Measurements from ENCODE around the gene TC2N.

The TC2N gene

DNA sequence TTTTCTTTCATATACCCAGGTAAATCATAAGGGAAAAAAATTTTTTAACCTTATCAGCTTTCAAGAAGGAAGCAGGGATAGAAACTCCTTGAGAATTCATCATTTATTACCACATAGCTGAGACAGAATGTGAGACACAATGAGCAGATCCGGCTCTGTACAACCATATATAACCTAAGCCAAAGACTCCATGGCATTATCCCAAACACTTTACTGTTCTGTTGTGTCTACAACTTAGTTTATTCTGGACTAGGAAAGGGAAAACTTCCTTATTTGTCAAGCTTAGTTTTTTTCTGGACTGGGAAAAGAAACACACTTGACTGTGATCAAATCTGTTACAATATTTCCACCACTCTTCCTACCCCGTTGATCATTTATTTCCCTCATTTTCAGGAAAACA lies 97.2 kb downstream of the TC2N start:
- H3K27ac ChIP-seq (ENCODE audit: insufficient read depth, low read depth, low read length, poor library complexity, severe bottlenecking), result no peak overlapping the region
- no peaks in the 10 kb centered on the region for H3K9me3 ChIP-seq (ENCODE audit: control insufficient read depth, low read length)
- H3K4me3 ChIP-seq (ENCODE audit: insufficient read depth, low read depth, low read length), result no peak overlapping the region
- WGBS, 2 experiments, result 91 to 98% methylated on average over 1 to 2 of the region's 2 CpGs
- H3K36me3 ChIP-seq (ENCODE audit: control insufficient read depth, insufficient read depth, low read length), result no peaks in the 10 kb centered on the region
- no peaks in the 10 kb centered on the region for H3K27me3 ChIP-seq (ENCODE audit: control insufficient read depth, insufficient read depth, low read length, poor library complexity, severe bottlenecking)
- no peaks in the 10 kb centered on the region for H3K4me1 ChIP-seq (ENCODE audit: control insufficient read depth, insufficient read depth, low read length)

DNA sequence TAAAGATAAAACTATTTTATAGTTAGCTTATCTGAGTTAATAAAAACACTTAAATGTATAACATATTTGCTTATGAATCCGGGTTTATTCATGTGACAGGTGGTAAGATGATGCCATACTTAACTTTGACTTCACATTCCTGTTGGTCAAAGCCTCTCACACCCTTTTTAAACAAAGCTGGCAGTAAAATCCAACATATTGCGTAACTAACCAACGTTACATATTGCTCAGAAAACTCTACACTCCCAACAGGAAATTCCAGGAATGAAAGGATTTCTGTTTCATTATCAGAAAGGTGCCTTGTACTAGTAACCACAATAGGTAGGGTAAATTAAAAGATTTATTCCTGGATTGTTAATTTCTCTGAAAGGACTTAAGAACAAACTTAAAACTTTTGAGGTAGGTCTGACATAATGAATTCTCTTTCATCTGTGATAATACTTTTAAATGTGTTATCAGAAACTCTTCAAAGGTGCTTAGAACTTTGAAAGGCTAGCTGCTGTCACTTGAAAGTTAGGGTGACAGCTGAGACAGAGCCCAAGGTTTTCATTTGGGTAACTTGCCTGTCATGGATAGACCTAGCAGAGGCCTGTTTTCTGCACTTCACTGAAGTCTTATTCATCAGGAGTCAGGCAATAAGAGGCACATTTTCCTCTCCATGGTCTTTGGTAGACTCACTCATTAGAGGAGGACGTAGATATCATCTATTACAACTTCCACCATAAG lies 111.6 kb downstream of the TC2N start:
- no peaks in the 10 kb centered on the region for H3K27me3 ChIP-seq (ENCODE audit: control insufficient read depth, insufficient read depth, low read length, poor library complexity, severe bottlenecking)
- H3K27ac ChIP-seq (ENCODE audit: insufficient read depth, low read depth, low read length, poor library complexity, severe bottlenecking), result no peak overlapping the region
- WGBS, 2 experiments, result 63 to 65% methylated on average over 3 to 4 of the region's 4 CpGs
- H3K36me3 ChIP-seq (ENCODE audit: control insufficient read depth, insufficient read depth, low read length), result no peaks in the 10 kb centered on the region
- no peak overlapping the region for H3K4me3 ChIP-seq (ENCODE audit: insufficient read depth, low read depth, low read length)
- no peaks in the 10 kb centered on the region for H3K9me3 ChIP-seq (ENCODE audit: control insufficient read depth, low read length)
- no peaks in the 10 kb centered on the region for H3K4me1 ChIP-seq (ENCODE audit: control insufficient read depth, insufficient read depth, low read length)

DNA sequence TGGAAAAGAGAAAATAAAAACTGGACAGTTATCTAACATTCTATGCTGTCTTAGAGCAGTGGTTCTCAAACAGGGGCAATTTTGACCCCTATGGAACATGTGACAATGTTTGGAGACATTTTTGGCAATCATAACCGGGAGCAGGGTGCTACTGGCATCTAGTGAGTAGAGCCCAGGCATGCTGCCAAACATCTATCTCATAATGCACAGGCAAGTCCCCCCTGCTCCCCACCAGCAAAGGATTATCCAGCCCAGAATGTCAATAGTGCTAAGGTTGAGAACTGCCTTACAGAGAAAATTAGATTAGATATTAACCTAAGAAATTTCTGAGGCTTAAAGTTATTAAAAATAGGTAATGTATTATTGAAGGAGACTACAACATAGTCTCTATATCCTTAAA lies 112.5 kb downstream of the TC2N start:
- H3K4me1 ChIP-seq (ENCODE audit: control insufficient read depth, insufficient read depth, low read length), result no peaks in the 10 kb centered on the region
- no peaks in the 10 kb centered on the region for H3K27me3 ChIP-seq (ENCODE audit: control insufficient read depth, insufficient read depth, low read length, poor library complexity, severe bottlenecking)
- no peak overlapping the region for H3K4me3 ChIP-seq (ENCODE audit: insufficient read depth, low read depth, low read length)
- H3K27ac ChIP-seq (ENCODE audit: insufficient read depth, low read depth, low read length, poor library complexity, severe bottlenecking), result no peak overlapping the region
- H3K36me3 ChIP-seq (ENCODE audit: control insufficient read depth, insufficient read depth, low read length), result no peaks in the 10 kb centered on the region
- WGBS, 2 experiments, result 94 to 100% methylated on average over 1 of the region's 1 CpG
- H3K9me3 ChIP-seq (ENCODE audit: control insufficient read depth, low read length), result no peaks in the 10 kb centered on the region

DNA sequence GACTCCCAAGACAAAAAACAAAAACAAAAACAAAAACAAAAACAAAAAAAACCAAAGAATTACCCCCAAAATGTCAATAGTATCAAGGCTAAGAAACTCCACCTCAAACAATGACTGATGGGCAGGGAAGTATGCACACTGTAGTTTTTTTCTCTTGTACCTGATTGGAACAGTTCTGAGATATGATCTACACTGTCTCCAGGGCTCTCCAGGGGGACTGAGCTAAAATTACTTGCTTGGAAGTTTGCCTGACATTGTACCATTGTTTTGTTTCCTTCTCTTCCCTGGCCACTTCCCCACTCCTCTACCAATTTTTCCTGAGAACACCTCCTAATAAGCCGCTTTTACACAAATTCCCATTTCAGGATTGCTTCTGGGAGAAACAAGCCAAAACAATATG lies 113.2 kb downstream of the TC2N start:
- H3K27ac ChIP-seq (ENCODE audit: insufficient read depth, low read depth, low read length, poor library complexity, severe bottlenecking), result no peak overlapping the region
- H3K4me1 ChIP-seq (ENCODE audit: control insufficient read depth, insufficient read depth, low read length), result no peaks in the 10 kb centered on the region
- no peaks in the 10 kb centered on the region for H3K36me3 ChIP-seq (ENCODE audit: control insufficient read depth, insufficient read depth, low read length)
- H3K4me3 ChIP-seq (ENCODE audit: insufficient read depth, low read depth, low read length), result no peak overlapping the region
- WGBS, 2 experiments, result 86 to 92% methylated on average over 1 of the region's 1 CpG
- H3K27me3 ChIP-seq (ENCODE audit: control insufficient read depth, insufficient read depth, low read length, poor library complexity, severe bottlenecking), result no peaks in the 10 kb centered on the region
- H3K9me3 ChIP-seq (ENCODE audit: control insufficient read depth, low read length), result no peaks in the 10 kb centered on the region

DNA sequence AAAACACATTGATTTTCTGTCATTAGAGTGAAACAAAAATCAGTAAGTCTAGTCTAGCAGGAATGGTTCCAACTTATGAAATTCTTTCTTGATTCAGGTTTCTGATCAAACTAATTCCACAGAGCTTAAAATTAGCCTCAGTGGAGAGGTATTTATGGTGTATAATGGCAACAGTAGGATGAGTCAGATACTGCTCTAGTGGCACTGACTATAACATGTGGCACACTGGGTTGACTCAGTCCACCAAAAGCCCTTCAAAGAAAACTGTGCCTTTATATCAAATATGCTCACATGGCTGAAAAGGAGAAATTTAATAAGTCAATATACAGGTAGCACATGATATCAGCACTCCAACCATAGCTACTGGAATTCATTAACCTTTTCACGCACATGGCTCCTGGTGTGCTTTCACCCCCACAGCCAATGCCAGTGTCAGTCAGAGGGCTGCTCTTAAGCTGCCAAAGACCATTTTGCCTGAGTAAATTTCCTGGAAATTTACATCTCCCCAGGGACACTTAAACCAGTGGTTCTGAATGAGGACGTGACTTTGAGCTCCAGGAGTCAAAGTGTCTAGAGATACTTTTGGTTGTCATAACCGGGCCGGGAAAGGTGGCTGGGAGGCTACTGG lies 113.7 kb downstream of the TC2N start:
- H3K36me3 ChIP-seq (ENCODE audit: control insufficient read depth, insufficient read depth, low read length), result no peaks in the 10 kb centered on the region
- H3K4me3 ChIP-seq (ENCODE audit: insufficient read depth, low read depth, low read length), result no peak overlapping the region
- WGBS, 2 experiments, result 75 to 84% methylated on average over 4 of the region's 4 CpGs
- H3K27ac ChIP-seq (ENCODE audit: insufficient read depth, low read depth, low read length, poor library complexity, severe bottlenecking), result no peak overlapping the region
- H3K27me3 ChIP-seq (ENCODE audit: control insufficient read depth, insufficient read depth, low read length, poor library complexity, severe bottlenecking), result no peaks in the 10 kb centered on the region
- H3K4me1 ChIP-seq (ENCODE audit: control insufficient read depth, insufficient read depth, low read length), result no peaks in the 10 kb centered on the region
- H3K9me3 ChIP-seq (ENCODE audit: control insufficient read depth, low read length), result no peaks in the 10 kb centered on the region

DNA sequence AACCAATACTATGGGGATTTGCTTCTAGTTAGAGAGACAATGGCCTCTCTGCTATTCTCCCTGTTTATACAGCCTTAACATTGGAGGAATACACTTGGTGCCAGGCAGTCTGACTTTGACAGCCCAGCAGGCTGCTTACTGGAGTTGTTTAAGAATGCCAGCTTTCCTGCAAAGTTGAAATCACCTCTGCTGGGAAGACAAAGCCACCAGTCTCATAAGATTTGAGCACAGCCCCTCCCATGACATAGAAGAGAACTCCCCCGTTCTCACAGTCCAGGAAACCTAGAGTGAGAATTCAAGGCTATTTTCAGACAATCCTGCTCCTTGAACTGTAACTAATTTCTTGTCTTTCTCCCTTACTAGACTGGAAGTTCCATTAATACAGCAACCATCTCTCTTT lies 114.4 kb downstream of the TC2N start:
- Histone ChIP-seq H3K4me1 (ENCODE audit: control insufficient read depth, insufficient read depth, low read length) (no peaks in the 10 kb centered on the region), H3K4me3 (ENCODE audit: insufficient read depth, low read depth, low read length) (no peak overlapping the region), H3K27ac (ENCODE audit: insufficient read depth, low read depth, low read length, poor library complexity, severe bottlenecking) (no peak overlapping the region), H3K36me3 (ENCODE audit: control insufficient read depth, insufficient read depth, low read length) (no peaks in the 10 kb centered on the region), H3K27me3 (ENCODE audit: control insufficient read depth, insufficient read depth, low read length, poor library complexity, severe bottlenecking) (no peaks in the 10 kb centered on the region), H3K9me3 (ENCODE audit: control insufficient read depth, low read length) (no peaks in the 10 kb centered on the region)
- WGBS, 2 experiments, result 79 to 86% methylated on average over 1 of the region's 1 CpG

DNA sequence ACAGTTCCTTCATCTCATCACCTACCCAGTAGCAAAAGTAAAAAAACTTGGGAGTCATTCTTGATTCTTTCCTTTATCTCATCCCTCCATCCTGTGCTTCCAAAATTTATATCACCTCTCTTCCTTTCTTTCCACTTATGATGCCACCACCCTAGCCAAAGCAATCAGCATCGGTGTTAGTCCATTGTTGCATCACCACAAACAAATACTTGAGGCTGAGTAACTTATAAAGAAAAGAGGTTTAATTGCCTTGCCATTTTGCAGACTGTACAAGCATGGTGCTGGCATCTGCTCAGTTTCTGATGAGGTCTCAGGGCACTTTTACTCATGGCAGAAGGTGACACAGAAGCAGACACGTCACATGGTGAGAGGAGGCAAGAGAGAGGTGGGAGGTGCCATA lies 115.6 kb downstream of the TC2N start:
- 96 to 98% methylated on average over 2 of the region's 2 CpGs for WGBS, 2 experiments
- no peak overlapping the region for H3K27ac ChIP-seq (ENCODE audit: insufficient read depth, low read depth, low read length, poor library complexity, severe bottlenecking)

DNA sequence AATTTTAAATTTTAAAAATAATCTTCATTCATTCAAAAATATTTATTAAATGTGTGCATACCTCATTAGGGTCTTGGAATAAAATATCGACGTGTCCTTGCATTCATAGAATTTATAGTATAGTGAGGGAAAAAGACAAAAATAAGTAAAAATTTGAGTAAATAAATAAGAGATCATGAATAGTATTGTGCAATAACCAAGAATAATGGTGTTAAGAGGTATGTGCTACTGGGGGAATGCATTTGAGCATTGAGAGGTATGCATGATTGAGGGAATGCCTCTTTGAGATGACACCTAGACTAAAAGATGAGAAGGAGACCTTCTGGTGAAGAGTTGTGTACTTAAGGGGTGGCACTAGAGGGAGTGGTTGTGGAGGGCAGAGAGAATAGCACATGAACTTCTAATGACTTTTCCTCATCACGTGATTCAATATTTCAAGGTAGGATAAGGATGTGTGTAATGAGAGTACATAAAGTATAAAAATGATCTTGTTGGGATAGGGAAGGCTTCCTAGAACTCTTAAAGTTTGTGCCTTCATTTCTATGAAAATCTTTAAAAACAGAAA lies 116.6 kb downstream of the TC2N start:
- no peaks in the 10 kb centered on the region for H3K9me3 ChIP-seq (ENCODE audit: control insufficient read depth, low read length)
- H3K36me3 ChIP-seq (ENCODE audit: control insufficient read depth, insufficient read depth, low read length), result no peaks in the 10 kb centered on the region
- H3K4me1 ChIP-seq (ENCODE audit: control insufficient read depth, insufficient read depth, low read length), result no peaks in the 10 kb centered on the region
- H3K27ac ChIP-seq (ENCODE audit: insufficient read depth, low read depth, low read length, poor library complexity, severe bottlenecking), result no peak overlapping the region
- 92 to 98% methylated on average over 3 of the region's 3 CpGs for WGBS, 2 experiments
- H3K4me3 ChIP-seq (ENCODE audit: insufficient read depth, low read depth, low read length), result no peak overlapping the region
- no peaks in the 10 kb centered on the region for H3K27me3 ChIP-seq (ENCODE audit: control insufficient read depth, insufficient read depth, low read length, poor library complexity, severe bottlenecking)

More for the DNA sequence above, 115.6 kb downstream of the TC2N start:
- H3K9me3 ChIP-seq (ENCODE audit: control insufficient read depth, low read length), result no peaks in the 10 kb centered on the region
- H3K4me3 ChIP-seq (ENCODE audit: insufficient read depth, low read depth, low read length), result no peak overlapping the region
- H3K27me3 ChIP-seq (ENCODE audit: control insufficient read depth, insufficient read depth, low read length, poor library complexity, severe bottlenecking), result no peaks in the 10 kb centered on the region
- no peaks in the 10 kb centered on the region for H3K36me3 ChIP-seq (ENCODE audit: control insufficient read depth, insufficient read depth, low read length)
- H3K4me1 ChIP-seq (ENCODE audit: control insufficient read depth, insufficient read depth, low read length), result no peaks in the 10 kb centered on the region

DNA sequence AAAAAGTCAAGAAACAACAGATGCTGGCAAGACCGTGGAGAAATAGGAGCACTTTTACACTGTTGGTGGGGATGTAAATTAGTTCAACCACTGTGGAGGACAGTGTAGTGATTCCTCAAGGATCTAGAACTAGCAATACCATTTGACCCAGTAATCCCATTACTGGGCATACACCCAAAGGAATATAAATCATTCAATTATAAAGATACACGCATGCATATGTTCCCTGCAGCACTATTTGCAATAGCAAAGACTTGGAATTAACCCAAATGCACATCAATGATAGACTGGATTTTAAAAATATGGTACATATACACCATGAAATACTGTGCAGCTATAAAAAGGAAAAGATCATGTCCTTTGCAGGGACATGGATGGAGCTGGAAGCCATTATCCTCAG lies 117.5 kb downstream of the TC2N start:
- H3K27ac ChIP-seq (ENCODE audit: insufficient read depth, low read depth, low read length, poor library complexity, severe bottlenecking), result no peak overlapping the region
- H3K4me1 ChIP-seq (ENCODE audit: control insufficient read depth, insufficient read depth, low read length), result no peaks in the 10 kb centered on the region
- H3K9me3 ChIP-seq (ENCODE audit: control insufficient read depth, low read length), result no peaks in the 10 kb centered on the region
- WGBS, 2 experiments, result 77 to 78% methylated on average over 2 of the region's 2 CpGs
- no peaks in the 10 kb centered on the region for H3K36me3 ChIP-seq (ENCODE audit: control insufficient read depth, insufficient read depth, low read length)
- H3K4me3 ChIP-seq (ENCODE audit: insufficient read depth, low read depth, low read length), result no peak overlapping the region
- H3K27me3 ChIP-seq (ENCODE audit: control insufficient read depth, insufficient read depth, low read length, poor library complexity, severe bottlenecking), result no peaks in the 10 kb centered on the region

DNA sequence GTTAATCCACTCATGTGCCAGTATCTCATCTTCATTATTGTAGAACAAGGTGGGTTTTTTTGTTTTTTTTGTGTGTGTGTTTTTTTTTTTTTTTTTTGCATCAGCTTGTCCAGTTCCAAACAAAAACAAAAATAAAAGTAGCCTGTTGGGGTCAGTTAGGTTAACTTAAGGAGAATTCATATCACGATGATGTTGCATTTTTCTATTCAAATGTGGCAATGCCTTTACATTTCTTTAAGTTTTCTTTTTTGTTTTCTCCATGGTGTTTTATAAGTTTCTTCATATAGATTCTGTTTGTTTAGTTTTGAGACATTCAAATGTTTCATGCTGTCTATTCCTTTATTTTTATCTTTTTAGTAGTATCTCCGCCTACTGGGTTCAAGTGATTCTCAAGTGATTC lies 119.3 kb downstream of the TC2N start:
- no peaks in the 10 kb centered on the region for H3K27me3 ChIP-seq (ENCODE audit: control insufficient read depth, insufficient read depth, low read length, poor library complexity, severe bottlenecking)
- no peak overlapping the region for H3K27ac ChIP-seq (ENCODE audit: insufficient read depth, low read depth, low read length, poor library complexity, severe bottlenecking)
- H3K4me3 ChIP-seq (ENCODE audit: insufficient read depth, low read depth, low read length), result no peak overlapping the region
- H3K36me3 ChIP-seq (ENCODE audit: control insufficient read depth, insufficient read depth, low read length), result no peaks in the 10 kb centered on the region
- H3K4me1 ChIP-seq (ENCODE audit: control insufficient read depth, insufficient read depth, low read length), result no peaks in the 10 kb centered on the region
- 89 to 100% methylated on average over 1 to 2 of the region's 2 CpGs for WGBS, 2 experiments
- no peaks in the 10 kb centered on the region for H3K9me3 ChIP-seq (ENCODE audit: control insufficient read depth, low read length)
